ENCODE data around the gene MGAT4B. TPM values are rescaled to one million over a fixed set of nuclear protein-coding genes. Genes with fewer than 3 reads are reported as not detected.

Gene MGAT4B
- total RNA-seq, 1 experiment from 2014 or later, result 59.5 TPM

DNA sequence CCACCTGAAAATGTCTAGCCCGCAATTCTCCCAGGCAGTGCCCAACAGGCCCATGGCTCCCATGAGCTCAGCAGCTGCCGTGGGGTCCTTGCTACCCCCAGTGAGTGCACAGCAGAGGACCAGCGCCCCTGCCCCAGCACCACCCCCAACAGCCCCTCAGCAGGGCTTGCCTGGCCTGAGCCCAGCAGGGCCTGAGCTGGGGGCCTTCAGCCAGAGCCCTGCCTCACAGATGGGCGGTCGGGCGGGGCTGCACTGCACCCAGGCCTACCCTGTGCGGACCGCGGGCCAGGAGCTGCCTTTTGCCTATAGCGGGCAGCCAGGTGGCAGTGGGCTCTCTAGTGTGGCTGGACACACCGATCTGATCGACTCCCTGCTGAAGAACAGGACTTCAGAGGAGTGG lies 32.2 kb downstream of the MGAT4B start:
- Histone ChIP-seq H3K4me3 (ENCODE audit: low read depth, low read length, poor library complexity, severe bottlenecking) (no peak overlapping the region), H3K4me1 (ENCODE audit: insufficient read depth, low read length, poor library complexity, severe bottlenecking) (no peaks in the 10 kb centered on the region), H3K36me3 (ENCODE audit: insufficient read depth, low read length, poor library complexity, severe bottlenecking) (peaks cover 45% of the 10 kb centered on the region), H3K27me3 (replicated peaks; ENCODE audit: insufficient read depth, low read depth, low read length, poor library complexity) (no peaks in the 10 kb centered on the region), H3K9me3 (ENCODE audit: low read depth, low read length, poor library complexity, severe bottlenecking) (no peaks in the 10 kb centered on the region), H3K27ac (ENCODE audit: low read depth, low read length, poor library complexity, severe bottlenecking) (no peak overlapping the region)
- no peak for TF ChIP-seq EZH2 (IDR thresholded peaks at IDR 0.05; ENCODE audit: borderline replicate concordance, low read depth, low read length, poor library complexity, severe bottlenecking)
- TF ChIP-seq, protein P1, sequence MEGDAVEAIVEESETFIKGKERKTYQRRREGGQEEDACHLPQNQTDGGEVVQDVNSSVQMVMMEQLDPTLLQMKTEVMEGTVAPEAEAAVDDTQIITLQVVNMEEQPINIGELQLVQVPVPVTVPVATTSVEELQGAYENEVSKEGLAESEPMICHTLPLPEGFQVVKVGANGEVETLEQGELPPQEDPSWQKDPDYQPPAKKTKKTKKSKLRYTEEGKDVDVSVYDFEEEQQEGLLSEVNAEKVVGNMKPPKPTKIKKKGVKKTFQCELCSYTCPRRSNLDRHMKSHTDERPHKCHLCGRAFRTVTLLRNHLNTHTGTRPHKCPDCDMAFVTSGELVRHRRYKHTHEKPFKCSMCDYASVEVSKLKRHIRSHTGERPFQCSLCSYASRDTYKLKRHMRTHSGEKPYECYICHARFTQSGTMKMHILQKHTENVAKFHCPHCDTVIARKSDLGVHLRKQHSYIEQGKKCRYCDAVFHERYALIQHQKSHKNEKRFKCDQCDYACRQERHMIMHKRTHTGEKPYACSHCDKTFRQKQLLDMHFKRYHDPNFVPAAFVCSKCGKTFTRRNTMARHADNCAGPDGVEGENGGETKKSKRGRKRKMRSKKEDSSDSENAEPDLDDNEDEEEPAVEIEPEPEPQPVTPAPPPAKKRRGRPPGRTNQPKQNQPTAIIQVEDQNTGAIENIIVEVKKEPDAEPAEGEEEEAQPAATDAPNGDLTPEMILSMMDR (conservative IDR thresholded peaks at IDR 0.05; ENCODE audit: low read depth, low read length), result no peak
- BruUV-seq (replicated peaks), result no TSS peak
- no peak for DNase-seq (ENCODE audit: low spot score)
- ChIA-PET CTCF (no interaction called here), POLR2A (ENCODE audit: low non-redundant PET) (interaction anchor here (0.6 kb wide), 1 partner anchor 78 kb away, joined by 3 read pairs; no protein-coding TSS in a partner anchor)
- intact Hi-C loops (cut with micrococcal nuclease; ENCODE audit: unreplicated experiment), result no loop called here

DNA sequence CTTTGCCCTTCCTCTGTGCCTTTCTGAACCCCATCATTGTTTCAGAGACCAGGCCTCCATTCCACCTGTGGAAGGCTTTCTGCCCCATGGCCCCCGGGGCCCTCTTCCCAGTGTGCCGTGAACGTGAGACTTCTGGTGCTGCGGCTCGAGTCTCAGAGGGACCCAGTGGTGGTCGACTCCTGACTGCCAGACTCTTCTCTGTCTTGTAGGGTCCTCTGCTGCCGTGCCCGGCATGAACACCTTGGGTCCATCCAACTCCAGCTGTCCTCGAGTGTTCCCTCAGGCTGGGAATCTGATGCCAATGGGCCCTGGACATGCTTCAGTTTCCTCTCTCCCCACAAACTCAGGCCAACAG lies 33.0 kb downstream of the MGAT4B start:
- H3K4me3 ChIP-seq (ENCODE audit: low read depth, low read length, poor library complexity, severe bottlenecking), result no peak overlapping the region
- no peak for TF ChIP-seq EZH2 (IDR thresholded peaks at IDR 0.05; ENCODE audit: borderline replicate concordance, low read depth, low read length, poor library complexity, severe bottlenecking)
- TF ChIP-seq, protein P1 (conservative IDR thresholded peaks at IDR 0.05; ENCODE audit: low read depth, low read length), result no peak
- CTCF ChIA-PET, result no interaction called here
- peaks cover 48% of the 10 kb centered on the region for H3K36me3 ChIP-seq (ENCODE audit: insufficient read depth, low read length, poor library complexity, severe bottlenecking)
- POLR2A ChIA-PET (ENCODE audit: low non-redundant PET), result no interaction called here
- no peaks in the 10 kb centered on the region for H3K4me1 ChIP-seq (ENCODE audit: insufficient read depth, low read length, poor library complexity, severe bottlenecking)
- no peaks in the 10 kb centered on the region for H3K9me3 ChIP-seq (ENCODE audit: low read depth, low read length, poor library complexity, severe bottlenecking)
- no peak overlapping the region for H3K27ac ChIP-seq (ENCODE audit: low read depth, low read length, poor library complexity, severe bottlenecking)
- no peak for DNase-seq (ENCODE audit: low spot score)
- no TSS peak for BruUV-seq (replicated peaks)
- intact Hi-C loops (cut with micrococcal nuclease; ENCODE audit: unreplicated experiment), result no loop called here
- no peaks in the 10 kb centered on the region for H3K27me3 ChIP-seq (replicated peaks; ENCODE audit: insufficient read depth, low read depth, low read length, poor library complexity)

DNA sequence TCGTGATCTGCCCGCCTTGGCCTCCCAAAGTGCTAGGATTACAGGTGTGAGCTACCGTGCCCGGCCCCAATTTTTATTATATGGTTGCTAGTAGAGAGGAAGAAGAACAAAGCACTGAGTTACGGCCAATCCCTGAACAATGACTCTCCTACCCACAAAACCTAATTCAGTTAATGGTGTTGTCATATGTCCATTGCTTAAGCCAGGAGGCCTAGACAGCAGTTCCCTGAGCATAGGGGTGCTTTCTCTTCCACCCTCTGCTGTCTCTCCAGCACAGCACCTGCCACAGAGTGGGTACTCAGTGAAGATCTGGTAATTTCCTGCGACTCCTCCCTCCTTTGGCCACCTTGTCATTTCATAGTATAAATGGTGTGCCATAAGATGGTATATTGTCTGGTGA lies 34.3 kb downstream of the MGAT4B start:
- no peak for DNase-seq (ENCODE audit: low spot score)
- Histone ChIP-seq H3K36me3 (ENCODE audit: insufficient read depth, low read length, poor library complexity, severe bottlenecking) (peaks cover 49% of the 10 kb centered on the region), H3K9me3 (ENCODE audit: low read depth, low read length, poor library complexity, severe bottlenecking) (no peaks in the 10 kb centered on the region), H3K4me3 (ENCODE audit: low read depth, low read length, poor library complexity, severe bottlenecking) (no peak overlapping the region), H3K4me1 (ENCODE audit: insufficient read depth, low read length, poor library complexity, severe bottlenecking) (peaks cover under 1% of the 10 kb centered on the region), H3K27me3 (replicated peaks; ENCODE audit: insufficient read depth, low read depth, low read length, poor library complexity) (no peaks in the 10 kb centered on the region), H3K27ac (ENCODE audit: low read depth, low read length, poor library complexity, severe bottlenecking) (no peak overlapping the region)
- intact Hi-C loops (cut with micrococcal nuclease; ENCODE audit: unreplicated experiment), result no loop called here
- ChIA-PET POLR2A (ENCODE audit: low non-redundant PET) (no interaction called here), CTCF (no interaction called here)
- TF ChIP-seq, protein P1 (conservative IDR thresholded peaks at IDR 0.05; ENCODE audit: low read depth, low read length), result no peak
- no peak for TF ChIP-seq EZH2 (IDR thresholded peaks at IDR 0.05; ENCODE audit: borderline replicate concordance, low read depth, low read length, poor library complexity, severe bottlenecking)
- BruUV-seq (replicated peaks), result no TSS peak
